Hematopoietic multipotent progenitor cell treated with erythropoietin and hydrocortisone succinate and interleukin-3 and kit ligand, for 4 days (in vitro differentiated cells): Measurements from ENCODE around the gene LPCAT2.

Experiments
- DNase-seq: peaks from one replicate; pipeline ENCODE4 v3.0.0-alpha.2; 2015

The LPCAT2 gene

DNA sequence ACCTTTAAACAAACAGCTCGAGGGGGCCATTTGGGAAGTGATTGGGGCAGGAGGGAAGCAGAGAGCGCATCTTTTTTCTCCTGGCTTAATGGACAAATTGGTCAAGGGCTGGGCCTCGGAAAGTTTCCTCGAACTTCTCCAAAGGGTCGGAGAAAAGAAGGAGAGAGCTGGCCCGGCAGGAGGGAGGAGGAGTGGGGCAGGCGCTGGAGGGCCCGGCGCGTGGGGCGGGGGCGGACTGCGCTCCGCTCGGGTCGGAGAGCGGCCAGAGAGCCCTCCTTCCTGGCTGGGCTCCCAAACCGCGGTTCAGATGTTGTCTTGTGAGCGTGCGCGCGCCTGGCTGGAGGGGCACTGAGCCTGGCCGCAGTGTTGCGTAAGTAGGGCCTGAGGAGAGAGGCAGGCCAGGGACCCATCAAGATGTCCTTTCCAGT, 28.6 kb upstream of the LPCAT2 start:
- peak; percentile 88 for DNase-seq

GRCh38 chr16:55481023-55481422, 27.8 kb upstream of the LPCAT2 start:
- DNase-seq, result no peak

DNA sequence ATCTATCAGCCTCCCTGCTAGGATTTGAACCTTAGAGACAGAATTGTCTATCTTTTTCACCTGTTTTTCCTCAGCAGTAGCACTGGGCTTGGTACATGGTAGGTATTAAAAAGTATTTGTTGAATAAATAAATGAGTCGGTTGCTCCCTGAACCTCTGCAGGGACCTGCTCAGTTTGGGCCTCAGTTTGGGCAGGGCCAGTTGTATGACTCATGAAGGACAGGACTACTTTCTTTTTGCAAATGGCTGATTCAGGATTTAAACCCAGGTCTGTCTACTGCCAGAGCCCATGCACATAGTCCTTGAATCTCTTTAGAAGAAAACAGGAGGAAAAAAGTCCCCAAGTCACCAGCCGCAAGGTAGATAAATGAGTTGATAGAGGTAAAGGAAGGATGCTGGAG, 26.8 kb upstream of the LPCAT2 start:
- DNase-seq, result no peak

DNA sequence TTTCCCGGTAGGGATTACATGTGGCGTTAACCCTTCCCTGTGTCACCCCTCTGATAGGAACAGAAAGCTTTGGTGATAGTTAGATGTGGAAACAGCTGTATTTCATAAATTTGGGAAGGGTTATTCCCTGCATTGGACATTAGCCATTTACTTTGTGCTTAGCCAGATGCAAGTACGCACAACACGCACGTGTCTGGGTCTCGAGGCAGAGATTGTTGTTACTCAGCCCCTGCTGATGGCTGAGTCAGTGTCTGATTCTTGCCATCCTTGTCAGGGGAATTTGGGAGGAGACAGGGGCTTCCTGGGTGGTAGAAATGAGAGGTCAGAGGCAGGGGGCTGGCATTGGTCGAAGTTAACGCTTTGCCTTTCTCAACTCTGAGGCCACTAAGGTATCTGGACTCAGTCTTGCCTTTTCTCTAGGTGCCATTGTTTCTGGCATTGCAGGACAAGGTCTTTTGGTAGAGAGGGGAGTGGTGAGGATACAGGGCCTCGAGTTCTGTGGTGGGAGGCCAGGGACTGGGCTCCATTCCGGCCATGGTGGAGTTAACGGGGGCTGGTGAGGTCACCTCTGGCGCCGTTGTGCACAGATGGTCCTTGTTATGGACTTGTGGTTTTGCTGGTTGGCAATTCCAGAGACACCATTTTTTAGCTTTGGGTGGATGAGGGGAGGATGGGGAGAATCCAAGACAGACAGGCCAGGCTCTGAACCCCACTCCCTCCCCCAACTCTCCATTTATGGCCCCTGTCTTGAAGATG, 21.6 kb upstream of the LPCAT2 start:
- DNase-seq, result no peak

DNA sequence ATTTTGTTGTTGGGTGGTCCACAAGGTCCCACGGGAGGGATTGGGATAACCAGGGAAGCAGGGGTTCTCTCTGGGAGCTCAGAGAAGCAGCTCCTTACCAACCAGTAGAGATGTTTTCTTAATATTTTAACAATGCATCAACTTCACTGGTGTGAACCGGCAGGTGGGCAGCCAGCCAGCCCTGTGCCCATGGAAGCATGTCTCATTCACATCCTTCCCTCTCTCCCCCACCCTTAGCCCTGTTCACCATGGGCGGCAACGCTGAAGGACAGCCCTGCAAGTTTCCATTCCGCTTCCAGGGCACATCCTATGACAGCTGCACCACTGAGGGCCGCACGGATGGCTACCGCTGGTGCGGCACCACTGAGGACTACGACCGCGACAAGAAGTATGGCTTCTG, 20.6 kb upstream of the LPCAT2 start:
- no peak for DNase-seq

GRCh38 chr16:55489119-55489955, 19.5 kb upstream of the LPCAT2 start:
- no peak for DNase-seq

DNA sequence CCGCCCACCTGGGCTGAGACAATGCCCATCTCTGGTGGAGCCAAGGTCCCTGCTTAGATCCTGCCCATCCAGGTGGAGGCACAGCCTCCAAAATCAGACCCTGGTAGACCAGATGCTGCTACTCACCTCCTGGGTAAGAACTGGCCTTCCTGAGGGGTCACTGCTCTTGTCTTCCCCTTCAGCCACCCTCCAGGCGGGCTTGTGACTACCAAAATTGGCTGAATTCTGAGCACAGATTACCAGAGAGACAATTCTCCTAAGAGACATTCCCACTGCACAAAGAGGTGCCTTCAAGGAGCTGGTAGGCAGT, 19.0 kb upstream of the LPCAT2 start:
- no peak for DNase-seq

- no peak for DNase-seq
Measured at GRCh38 chr16:55490301-55490700, 18.6 kb upstream of the LPCAT2 start.

- no peak for DNase-seq
Measured at GRCh38 chr16:55491691-55492090, 17.2 kb upstream of the LPCAT2 start.

DNA sequence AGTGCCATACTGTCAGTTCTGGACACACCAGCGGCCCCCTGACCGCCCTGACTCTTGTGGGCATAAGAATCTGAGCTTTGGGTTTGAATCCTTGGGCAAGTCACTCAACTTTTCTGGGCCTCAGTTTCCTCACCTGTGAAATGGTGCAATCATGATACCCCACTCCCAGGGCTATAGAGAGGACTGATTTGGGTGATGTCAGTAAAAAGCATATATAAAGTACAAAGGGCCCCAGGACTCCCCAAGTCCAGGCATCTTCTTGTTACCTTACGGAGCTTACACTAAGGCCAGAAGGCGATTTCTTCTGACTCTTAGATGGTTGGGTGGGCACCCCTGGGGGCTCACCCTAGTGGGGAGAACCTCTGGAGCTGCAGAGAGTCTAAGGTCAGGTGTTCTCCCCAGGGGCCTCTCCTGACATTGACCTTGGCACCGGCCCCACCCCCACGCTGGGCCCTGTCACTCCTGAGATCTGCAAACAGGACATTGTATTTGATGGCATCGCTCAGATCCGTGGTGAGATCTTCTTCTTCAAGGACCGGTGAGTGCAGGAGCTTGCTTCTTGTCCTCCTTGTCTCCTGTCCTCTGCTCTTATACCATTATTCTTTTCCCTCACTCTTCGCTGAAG, 16.0 kb upstream of the LPCAT2 start:
- no peak for DNase-seq

- peak; percentile 86 for DNase-seq
Measured at GRCh38 chr16:55494994-55495421, 13.9 kb upstream of the LPCAT2 start.

GRCh38 chr16:55495616-55496289, 13.1 kb upstream of the LPCAT2 start:
- DNase-seq, result no peak

- DNase-seq, result peak; percentile 45
Measured at GRCh38 chr16:55496509-55497145, 12.2 kb upstream of the LPCAT2 start.

DNA sequence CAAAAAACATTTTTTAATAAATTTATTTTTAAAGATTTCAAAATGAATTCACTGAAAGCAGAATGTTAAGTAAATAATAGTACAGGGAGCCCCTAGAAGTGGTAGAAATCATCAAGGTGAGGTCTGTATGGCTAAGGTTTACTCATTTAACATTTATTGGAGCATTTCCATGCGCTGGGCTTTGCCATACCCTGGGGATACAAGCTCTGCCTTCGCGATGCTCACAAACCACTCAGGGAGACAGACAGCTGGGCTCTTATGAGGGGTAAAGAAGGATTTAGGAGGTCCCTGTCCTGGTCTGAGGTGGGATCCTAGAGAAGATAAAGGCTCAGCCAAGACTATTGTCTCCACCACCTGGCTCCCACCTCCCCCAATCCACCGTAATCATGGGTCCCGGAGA, 11.3 kb upstream of the LPCAT2 start:
- no peak for DNase-seq

DNA sequence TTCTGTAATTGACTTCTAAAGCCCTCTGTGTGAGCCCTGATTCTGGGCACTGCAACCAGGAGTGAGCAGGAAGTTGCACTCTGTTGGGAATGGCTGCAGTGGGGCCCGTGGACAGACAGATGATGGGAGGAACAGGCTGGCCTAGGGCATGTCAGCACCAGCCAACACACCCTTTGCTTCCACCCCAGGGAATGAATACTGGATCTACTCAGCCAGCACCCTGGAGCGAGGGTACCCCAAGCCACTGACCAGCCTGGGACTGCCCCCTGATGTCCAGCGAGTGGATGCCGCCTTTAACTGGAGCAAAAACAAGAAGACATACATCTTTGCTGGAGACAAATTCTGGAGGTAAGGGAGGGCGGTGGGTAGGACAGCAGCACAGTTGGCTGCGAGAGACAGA, 10.8 kb upstream of the LPCAT2 start:
- no peak for DNase-seq

DNA sequence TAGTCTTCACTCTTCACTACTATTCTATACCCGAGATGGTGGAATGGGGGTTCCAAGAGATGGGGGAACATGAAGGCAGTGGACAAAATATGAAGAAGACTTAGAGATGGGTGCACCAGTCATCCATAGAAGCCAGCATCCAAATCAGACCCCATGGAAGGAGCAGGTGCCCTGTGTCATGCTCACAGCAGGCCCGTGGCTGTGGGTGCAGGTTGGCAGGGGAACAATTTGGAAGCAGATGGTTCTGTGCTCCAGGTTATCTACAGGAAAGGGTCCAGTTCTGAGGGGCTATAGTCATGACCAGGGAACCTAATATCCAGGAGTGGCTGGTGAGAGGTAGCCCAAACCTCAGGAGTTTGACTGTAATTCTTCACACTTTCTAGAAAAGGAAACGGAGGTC, 9.6 kb upstream of the LPCAT2 start:
- DNase-seq, result no peak

DNA sequence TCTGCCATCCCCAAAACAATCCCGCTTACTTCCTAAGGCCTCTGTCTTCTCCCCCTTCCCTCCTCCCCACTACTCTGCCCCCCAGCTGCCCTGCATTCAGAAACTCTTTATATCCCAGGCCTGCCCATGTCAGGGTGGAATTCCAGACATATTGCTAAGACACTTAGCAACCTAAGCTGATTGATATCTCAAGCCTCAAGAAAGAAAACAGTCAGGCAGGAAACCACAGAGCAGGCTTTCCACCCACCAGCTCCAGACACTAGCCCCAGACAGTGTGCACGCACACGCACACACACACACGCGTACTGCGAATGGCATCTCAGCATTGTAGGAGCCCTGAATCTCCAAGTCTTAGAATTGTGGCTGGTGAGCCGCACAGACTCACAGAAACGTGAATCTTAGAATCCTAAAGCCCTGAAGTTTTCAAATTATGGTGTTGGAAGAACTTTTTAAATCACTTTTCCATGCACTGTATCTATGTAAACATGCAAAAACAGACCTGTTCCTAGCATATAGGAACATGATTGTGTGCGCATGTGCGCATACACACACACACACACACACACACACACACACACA, 8.8 kb upstream of the LPCAT2 start:
- peak; percentile 90 for DNase-seq

DNA sequence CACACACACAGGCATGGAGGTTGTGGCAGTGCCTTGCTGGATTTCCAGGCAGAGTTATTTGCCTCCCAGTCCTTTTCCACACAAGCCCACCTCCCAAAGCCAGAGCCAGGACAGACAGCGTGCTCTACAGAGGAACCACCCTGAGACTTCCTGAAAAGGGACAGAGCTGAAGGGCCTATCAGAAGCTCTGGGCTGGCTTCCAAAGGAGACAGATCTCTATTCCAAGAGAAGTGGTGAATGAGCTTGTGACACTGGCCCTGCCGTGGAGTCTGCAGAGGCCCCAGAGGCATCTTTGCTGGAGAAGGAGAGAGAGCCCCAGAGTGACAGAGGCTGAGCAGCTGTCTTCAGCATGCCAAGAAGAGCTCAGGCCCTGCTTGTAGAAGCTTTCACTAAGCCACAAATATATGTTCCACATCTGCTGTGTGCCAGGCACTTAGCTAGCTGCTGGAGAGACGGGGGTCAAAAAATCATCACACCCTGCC, 8.3 kb upstream of the LPCAT2 start:
- DNase-seq, result peak; percentile 86

- peak; percentile 21 for DNase-seq
Measured at GRCh38 chr16:55501549-55502322, 7.1 kb upstream of the LPCAT2 start.

DNA sequence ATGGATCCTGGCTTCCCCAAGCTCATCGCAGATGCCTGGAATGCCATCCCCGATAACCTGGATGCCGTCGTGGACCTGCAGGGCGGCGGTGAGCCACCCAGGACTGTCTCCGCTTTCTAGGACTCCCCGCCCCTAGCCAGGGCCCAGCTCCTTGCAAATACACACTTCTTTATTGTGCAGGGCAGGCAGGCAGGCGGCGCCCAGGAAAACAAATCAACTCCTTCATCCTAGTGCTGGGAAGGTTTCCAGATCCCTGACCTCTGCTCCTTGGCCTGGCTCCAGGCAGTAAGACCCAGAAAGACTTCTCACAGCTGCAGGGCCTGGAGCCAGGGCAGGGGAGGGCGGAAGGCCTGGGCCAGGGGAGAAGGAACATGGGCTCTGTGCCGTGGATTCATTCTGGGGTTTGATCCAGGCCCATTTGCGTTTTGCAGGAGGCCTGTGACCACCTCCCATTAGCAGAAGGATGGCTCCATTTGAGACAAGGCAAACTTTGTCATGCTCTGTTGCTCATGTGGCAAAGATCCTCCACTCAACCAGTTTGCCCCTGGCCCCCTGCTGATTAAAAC, 6.0 kb upstream of the LPCAT2 start:
- DNase-seq, result no peak
